ENCODE measurements around the gene MYH6.

MYH6 gene

GRCh38 chr14:23361320-23361719 lies 46.8 kb downstream of the MYH6 start:
- H3K27me3 ChIP-seq (ENCODE audit: insufficient read depth, poor library complexity, severe bottlenecking), result peaks cover 37% of the 10 kb centered on the region

GRCh38 chr14:23360496-23360895 lies 47.6 kb downstream of the MYH6 start:
- TF ChIP-seq, protein P1, sequence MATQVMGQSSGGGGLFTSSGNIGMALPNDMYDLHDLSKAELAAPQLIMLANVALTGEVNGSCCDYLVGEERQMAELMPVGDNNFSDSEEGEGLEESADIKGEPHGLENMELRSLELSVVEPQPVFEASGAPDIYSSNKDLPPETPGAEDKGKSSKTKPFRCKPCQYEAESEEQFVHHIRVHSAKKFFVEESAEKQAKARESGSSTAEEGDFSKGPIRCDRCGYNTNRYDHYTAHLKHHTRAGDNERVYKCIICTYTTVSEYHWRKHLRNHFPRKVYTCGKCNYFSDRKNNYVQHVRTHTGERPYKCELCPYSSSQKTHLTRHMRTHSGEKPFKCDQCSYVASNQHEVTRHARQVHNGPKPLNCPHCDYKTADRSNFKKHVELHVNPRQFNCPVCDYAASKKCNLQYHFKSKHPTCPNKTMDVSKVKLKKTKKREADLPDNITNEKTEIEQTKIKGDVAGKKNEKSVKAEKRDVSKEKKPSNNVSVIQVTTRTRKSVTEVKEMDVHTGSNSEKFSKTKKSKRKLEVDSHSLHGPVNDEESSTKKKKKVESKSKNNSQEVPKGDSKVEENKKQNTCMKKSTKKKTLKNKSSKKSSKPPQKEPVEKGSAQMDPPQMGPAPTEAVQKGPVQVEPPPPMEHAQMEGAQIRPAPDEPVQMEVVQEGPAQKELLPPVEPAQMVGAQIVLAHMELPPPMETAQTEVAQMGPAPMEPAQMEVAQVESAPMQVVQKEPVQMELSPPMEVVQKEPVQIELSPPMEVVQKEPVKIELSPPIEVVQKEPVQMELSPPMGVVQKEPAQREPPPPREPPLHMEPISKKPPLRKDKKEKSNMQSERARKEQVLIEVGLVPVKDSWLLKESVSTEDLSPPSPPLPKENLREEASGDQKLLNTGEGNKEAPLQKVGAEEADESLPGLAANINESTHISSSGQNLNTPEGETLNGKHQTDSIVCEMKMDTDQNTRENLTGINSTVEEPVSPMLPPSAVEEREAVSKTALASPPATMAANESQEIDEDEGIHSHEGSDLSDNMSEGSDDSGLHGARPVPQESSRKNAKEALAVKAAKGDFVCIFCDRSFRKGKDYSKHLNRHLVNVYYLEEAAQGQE (IDR thresholded peaks at IDR 0.05; ENCODE audit: insufficient replicate concordance, low read depth), result no peak
- TF ChIP-seq GABPA (IDR thresholded peaks at IDR 0.05; ENCODE audit: low read depth) (no peak), POLR2AphosphoS5 (IDR thresholded peaks at IDR 0.05; ENCODE audit: low read depth) (no peak), SPI1 (IDR thresholded peaks at IDR 0.05; ENCODE audit: borderline replicate concordance, low read depth) (no peak)
- TF ChIP-seq, protein P2, sequence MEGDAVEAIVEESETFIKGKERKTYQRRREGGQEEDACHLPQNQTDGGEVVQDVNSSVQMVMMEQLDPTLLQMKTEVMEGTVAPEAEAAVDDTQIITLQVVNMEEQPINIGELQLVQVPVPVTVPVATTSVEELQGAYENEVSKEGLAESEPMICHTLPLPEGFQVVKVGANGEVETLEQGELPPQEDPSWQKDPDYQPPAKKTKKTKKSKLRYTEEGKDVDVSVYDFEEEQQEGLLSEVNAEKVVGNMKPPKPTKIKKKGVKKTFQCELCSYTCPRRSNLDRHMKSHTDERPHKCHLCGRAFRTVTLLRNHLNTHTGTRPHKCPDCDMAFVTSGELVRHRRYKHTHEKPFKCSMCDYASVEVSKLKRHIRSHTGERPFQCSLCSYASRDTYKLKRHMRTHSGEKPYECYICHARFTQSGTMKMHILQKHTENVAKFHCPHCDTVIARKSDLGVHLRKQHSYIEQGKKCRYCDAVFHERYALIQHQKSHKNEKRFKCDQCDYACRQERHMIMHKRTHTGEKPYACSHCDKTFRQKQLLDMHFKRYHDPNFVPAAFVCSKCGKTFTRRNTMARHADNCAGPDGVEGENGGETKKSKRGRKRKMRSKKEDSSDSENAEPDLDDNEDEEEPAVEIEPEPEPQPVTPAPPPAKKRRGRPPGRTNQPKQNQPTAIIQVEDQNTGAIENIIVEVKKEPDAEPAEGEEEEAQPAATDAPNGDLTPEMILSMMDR (IDR thresholded peaks at IDR 0.05; ENCODE audit: insufficient read depth, low read length), result no peak
- DNase-seq (ENCODE audit: low read depth in 1 of 2, low spot score in 1 of 2), result no peak
- Histone ChIP-seq H3K27me3 (ENCODE audit: insufficient read depth, poor library complexity, severe bottlenecking) (peaks cover 32% of the 10 kb centered on the region), H3K27ac (replicated peaks) (no peak overlapping the region), H3K4me3 (replicated peaks; ENCODE audit: insufficient read depth, low read length) (no peak overlapping the region)

More at GRCh38 chr14:23361320-23361719, 46.8 kb downstream of the MYH6 start:
- Histone ChIP-seq H3K4me3 (replicated peaks; ENCODE audit: insufficient read depth, low read length) (no peak overlapping the region), H3K27ac (replicated peaks) (no peak overlapping the region)
- TF ChIP-seq SPI1 (IDR thresholded peaks at IDR 0.05; ENCODE audit: borderline replicate concordance, low read depth) (no peak), GABPA (IDR thresholded peaks at IDR 0.05; ENCODE audit: low read depth) (no peak), POLR2AphosphoS5 (IDR thresholded peaks at IDR 0.05; ENCODE audit: low read depth) (no peak)
- TF ChIP-seq, protein P1 (IDR thresholded peaks at IDR 0.05; ENCODE audit: insufficient replicate concordance, low read depth), result no peak
- TF ChIP-seq, protein P2 (IDR thresholded peaks at IDR 0.05; ENCODE audit: insufficient read depth, low read length), result no peak
- DNase-seq (ENCODE audit: low read depth in 1 of 2, low spot score in 1 of 2), result no peak

- TF ChIP-seq GABPA (IDR thresholded peaks at IDR 0.05; ENCODE audit: low read depth) (no peak), POLR2AphosphoS5 (IDR thresholded peaks at IDR 0.05; ENCODE audit: low read depth) (no peak), SPI1 (IDR thresholded peaks at IDR 0.05; ENCODE audit: borderline replicate concordance, low read depth) (no peak)
- TF ChIP-seq, protein P1 (IDR thresholded peaks at IDR 0.05; ENCODE audit: insufficient replicate concordance, low read depth), result no peak
- TF ChIP-seq, protein P2 (IDR thresholded peaks at IDR 0.05; ENCODE audit: insufficient read depth, low read length), result no peak
- no peak for DNase-seq (ENCODE audit: low read depth in 1 of 2, low spot score in 1 of 2)
- H3K4me3 ChIP-seq (replicated peaks; ENCODE audit: insufficient read depth, low read length), result no peak overlapping the region
- H3K27ac ChIP-seq (replicated peaks), result no peak overlapping the region
- peaks cover 31% of the 10 kb centered on the region for H3K27me3 ChIP-seq (ENCODE audit: insufficient read depth, poor library complexity, severe bottlenecking)
These were observed 48.2 kb downstream of the MYH6 start for GRCh38 chr14:23359722-23360447.

Data from HL-60 (cell line).